Activated naive CD8-positive, alpha-beta T cell treated with anti-CD3 and anti-CD28 coated beads, Interleukin-2, amount 10 ng/mL, durations not matched to agents 7 days and 5 days (primary cell): ENCODE results near the gene INTS6. TPM values are rescaled to one million over a fixed set of nuclear protein-coding genes. Genes with fewer than 3 reads are reported as not detected.

Source experiments
- microRNA-seq: library from miRNA; unstranded; fragments of <30 nt; microRNA quantifications from one replicate; pipeline ENCODE4 v1.2.0, GENCODE V29; 2022
- total RNA-seq, 2 experiments: library from RNA; stranded (reverse); gene quantifications; one replicate each; pipeline ENCODE4 v1.2.3, GENCODE V29; 2021

INTS6 gene
- total RNA-seq, 2 experiments from 2014 or later: 45.5 to 49.7 TPM

Small RNA genes within 50 kb of the gene (microRNA-seq; reads per million reads assigned to microRNA genes)
- not detected for gene MIR5693

Other genes with a start within 250 kb of the INTS6 start
- gene FAM124A, start 230.6 kb downstream of the INTS6 start, total RNA-seq: under 1 TPM; 0.17 to 0.23 TPM
- not detected for gene SERPINE3, start 113.3 kb downstream of the INTS6 start, total RNA-seq
- gene WDFY2, start 131.4 kb upstream of the INTS6 start, total RNA-seq: 10 to 100 TPM; 12.7 to 15.5 TPM